ENCODE data around the gene TEN1.
"Not testable (repeated sequence)": the region's sequence is repeated elsewhere in the genome, so short reads cannot be mapped to it uniquely, and the experiment has no call there.

TEN1 gene

DNA sequence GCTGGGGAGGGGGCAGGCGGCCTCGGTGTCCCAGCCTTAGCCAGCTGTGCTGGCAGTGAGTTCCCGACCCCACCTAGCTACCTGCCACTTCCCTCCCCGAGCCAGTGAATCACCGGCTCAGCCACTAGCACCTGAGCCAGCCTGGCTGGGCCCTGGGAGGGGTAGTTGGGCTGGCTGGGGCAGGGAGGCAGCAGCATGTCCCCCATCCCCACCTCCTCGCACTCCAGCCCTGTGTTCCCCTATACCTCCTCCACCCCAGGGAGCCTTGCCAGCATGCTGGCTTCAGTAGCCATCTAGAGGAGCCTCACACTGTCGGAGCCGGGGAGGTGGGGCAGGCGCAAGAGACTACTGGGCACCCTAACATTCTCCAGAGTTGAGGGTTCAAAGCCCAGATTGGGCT lies 45.3 kb downstream of the TEN1 start:
- DNase-seq (ENCODE audit: low read depth in 1 of 2, low spot score in 1 of 2), result no peak

DNA sequence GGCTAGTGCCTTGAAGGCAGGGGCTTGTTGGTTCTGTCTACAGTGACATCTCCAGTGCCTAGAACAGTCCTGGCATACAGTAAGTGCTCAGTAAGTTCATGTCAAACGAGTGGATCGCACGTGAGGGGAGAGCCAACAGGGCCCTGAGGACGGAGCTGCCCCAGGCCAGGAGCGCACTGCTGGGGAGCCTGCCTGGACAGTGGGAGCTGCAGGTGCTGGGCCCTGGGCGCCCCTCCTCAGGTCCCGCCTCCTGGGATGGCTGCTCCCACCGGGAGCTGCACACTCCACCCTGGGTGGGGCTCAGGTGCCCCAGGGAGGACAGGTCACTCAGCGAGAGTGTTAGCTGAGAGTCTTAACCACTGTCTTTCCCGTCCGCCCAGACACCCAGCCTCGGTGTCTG lies 46.3 kb downstream of the TEN1 start:
- no peak for DNase-seq (ENCODE audit: low read depth in 1 of 2, low spot score in 1 of 2)

DNA sequence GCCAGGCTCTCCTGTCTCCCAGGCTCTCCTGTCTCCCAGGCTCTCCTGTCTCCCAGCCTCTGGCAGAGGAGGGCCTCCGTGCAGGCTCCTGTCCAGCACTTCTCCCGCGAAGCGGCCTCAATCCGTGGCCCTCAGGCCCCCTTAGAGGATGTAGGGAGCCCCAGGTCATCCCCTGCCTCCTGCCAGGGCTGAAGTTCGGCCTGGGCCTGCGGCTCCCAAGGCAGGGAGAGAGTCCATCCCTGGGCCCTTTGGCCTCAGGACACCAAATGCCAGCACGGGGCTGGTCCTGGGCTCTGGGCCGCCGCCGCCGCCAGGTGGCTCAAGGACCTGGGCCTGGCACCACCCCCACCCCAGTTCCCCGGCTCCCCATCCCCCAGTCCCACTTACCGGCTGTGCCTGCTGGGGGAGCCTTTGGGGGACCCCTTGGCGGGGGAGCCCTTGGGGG lies 47.7 kb downstream of the TEN1 start:
- no peak for DNase-seq (ENCODE audit: low read depth in 1 of 2, low spot score in 1 of 2)

DNA sequence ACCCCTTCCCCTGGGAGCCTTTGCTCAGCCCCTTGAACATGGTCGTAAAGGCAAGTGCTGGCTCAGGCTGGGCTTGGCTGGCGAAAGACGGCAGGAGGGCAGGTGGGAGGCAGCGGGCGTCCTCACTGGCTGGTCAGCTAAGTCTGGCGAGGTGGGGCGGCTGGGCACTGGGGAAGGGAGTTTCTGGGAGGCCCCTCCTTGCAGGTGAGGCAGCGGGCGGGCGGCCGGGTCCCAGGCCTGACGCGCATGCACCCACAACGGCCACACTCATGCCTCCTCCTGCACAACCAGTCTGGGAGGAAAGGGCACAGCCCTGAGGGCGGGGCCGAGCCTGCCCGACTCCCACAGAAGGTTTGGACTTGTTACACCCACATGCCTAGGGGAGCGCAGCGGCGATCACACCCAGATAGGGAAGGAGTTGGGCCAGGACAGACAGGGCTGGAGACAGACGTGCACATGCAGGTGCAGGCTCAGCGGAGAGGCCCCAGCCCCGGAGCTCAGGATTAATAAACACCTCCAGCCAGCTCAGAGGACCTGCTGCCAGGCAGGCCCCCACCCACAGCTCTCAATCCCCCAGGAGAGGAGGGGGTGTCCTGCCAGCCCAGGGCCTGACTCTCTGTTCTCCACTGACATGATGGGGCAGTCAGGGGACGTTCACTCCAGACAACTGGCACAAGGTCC lies 48.3 kb downstream of the TEN1 start, which contains the start of gene EVPL:
TSS of gene EVPL (minus strand) at position 148 of the 681 bp plus-strand sequence. CDS start at position 40, 108 bp downstream.
- DNase-seq (ENCODE audit: low read depth in 1 of 2, low spot score in 1 of 2), result no peak

DNA sequence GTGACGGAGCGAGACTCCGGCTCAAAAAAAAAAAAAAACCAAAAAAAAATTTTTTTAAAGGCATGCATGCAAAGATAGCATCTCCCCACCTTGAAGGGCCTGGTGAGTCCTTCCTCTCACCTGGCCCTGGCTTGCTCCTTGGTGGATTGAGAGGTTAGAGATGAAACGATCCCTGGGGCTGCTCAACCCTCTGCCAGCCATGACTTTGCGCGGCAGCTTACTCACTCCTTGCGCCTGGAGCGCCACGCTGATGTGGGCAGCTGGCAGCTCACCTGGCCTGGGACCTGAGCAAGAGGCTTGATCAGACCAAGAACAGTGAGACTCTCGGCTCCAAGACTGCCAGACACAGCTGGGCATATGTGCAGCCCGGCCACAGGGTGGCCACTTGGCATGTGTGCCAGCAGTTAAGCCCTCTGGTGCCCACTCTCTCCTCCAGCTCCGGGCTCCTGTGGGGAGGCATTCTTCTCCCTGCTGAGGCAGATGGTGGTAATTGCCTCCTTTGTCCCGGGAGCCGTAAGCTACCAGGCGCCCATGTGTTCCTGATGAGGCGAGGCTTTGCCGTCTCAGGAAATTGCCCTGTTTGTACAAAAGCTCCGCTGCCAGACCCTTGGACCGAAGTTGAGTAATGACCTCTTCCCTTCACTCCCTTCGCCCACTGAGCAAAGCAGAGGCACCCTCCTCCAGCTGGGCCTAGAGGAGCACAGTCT lies 53.2 kb downstream of the TEN1 start:
- DNase-seq (ENCODE audit: low read depth in 1 of 2, low spot score in 1 of 2), result no peak

DNA sequence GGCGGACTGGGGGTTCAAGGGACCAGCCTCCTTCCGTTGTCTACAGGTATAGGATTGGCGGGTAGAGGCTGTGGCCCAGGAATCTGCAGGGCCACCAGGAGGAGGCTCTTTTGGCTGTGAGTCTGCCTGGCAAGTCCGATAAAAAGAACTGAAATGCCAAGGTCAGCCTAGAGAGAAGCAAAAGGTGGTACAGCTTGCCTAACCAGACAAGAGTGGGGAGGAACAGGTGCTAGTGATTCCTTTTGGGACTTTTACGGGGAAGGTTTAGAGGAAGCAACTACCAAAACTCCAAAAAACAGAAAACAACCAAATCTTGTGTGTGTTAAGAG lies 53.7 kb downstream of the TEN1 start:
- no peak for DNase-seq (ENCODE audit: low read depth in 1 of 2, low spot score in 1 of 2)

DNA sequence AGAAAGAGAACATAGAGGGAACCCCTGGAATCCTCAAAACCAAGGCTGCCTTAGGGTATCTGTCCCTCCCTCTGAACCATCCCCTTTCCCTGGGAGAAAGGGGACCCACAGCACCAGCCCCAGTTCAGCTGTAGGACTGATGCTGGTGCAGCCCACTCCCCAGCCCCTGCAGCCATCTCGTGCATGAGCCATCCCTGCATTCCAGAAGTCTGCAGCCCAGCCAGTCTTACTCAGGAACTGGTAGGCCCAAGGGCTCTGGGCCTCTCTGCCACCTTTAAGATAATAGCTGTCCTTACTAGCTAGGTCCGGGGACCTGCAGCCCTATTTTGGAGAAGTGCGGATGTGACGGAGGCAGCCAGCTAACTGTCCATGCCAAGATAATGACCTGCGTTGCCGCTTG lies 54.1 kb downstream of the TEN1 start:
- no peak for DNase-seq (ENCODE audit: low read depth in 1 of 2, low spot score in 1 of 2)

DNA sequence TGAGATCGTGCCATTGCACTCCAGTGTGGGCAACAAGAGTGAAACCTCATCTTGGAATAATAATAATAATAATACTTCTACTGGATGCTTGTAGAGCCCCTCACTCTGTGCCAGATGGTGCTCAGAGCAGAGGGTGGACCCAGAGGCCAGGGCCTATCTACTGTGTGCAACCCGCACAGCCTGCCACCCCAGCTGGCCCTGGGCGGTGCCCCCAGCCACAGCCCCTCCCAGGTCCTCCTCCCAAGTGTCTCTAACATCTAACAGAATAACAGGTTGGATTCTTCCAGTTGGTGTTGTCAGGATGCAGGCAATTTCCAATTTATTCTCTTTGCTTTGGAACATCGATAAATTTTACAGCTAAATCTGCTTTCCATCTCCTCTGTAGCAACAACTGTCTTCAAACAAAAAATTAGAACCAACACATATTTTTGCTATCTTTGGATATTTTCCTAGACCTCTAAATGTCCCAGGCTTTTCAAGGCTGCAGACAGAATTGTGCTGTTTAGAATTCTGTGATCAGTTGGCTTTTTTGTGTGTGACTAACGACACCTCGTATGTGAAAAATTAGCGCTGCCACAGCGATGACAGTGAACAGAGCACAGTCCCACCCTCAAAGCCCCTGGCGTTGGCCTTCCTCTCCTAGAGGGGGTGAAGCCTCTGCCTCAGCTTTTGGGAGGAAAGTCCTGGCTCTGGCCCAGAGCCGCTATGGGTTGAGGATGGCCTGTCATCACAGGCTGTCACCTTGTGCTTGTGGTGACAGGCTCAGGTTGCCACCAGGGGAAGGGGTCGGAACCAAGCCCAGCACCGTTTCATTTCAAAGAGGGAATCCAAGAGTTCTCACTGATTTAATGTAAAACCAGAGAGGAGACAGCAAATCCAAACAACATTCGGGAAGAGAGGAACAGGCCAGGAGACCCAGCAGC lies 55.6 kb downstream of the TEN1 start:
- no peak for DNase-seq (ENCODE audit: low read depth in 1 of 2, low spot score in 1 of 2)

DNA sequence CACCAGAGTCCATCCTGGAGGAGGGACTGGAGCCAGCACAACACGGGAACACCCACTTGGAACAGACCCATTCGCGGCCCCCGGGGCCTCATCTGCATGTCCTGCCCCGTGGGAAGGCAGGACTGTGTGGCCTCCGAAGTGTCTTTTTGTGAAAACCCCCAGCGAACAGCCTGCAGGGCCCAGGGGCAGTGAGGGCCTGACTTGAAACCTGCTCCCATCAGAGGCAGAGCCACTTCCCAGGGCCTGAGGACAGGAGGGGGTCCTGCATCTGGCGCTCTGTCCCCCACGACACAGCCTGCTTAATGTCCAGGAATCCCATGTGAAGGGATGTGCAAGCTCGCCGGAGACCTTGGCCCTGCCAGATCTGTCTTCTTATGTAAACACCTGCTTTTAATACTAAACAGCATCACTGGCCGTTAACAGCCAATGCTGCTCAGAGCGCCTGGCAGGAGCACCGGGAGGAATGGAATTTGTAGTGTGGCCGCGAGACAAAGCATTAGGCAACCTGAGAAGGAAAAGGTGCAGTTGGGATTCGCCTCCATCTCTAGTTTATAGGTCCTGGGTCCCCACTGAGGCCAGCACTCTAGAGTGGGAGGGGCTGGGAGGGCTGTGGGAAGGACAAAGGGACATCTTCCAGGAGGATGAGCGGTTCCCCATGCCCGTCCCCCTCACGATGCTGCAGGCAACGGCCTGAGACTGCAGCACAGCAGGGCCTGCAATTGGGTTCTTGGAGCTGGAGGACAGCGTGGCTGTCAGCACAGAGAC lies 57.6 kb downstream of the TEN1 start:
- DNase-seq (ENCODE audit: low read depth in 1 of 2, low spot score in 1 of 2), result no peak

DNA sequence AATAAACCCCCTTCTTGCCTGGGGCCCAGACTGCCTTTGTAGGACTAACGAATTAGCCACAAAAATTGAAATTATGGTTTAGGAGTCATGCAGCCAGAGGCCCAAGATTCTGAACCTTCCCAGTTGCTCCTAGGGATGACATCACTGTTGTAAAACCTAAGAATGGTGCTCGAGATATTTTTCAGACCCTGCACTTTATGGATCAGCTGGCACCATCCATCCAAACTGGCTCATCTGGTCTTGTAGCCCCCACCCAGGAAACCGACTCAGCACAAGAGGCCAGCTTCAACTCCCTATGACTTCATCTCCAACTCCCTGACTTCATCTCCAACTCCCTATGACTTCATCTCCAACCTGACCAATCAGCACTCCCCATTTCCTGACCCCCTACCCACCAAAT lies 59.0 kb downstream of the TEN1 start:
- DNase-seq (ENCODE audit: low read depth in 1 of 2, low spot score in 1 of 2), result no peak

DNA sequence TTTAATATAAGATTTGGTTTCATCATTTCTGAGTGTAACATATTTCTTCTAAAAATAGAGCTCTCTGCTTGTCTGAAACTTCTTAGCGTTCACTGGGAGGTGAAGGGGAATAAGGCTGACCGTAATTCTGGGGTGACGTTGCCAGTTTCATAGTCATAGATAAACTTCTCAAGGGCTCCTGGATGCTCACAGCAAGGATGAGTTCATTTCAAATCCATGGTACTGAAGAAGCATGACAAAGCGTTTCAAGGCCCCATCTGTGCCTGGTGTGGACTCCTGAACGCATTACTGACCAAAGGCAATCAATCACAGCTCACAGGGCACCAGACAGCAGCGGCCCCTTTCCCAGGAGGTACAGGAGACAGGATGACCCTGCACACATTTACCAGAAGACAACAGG lies 60.1 kb downstream of the TEN1 start:
- DNase-seq (ENCODE audit: low read depth in 1 of 2, low spot score in 1 of 2), result no peak

DNA sequence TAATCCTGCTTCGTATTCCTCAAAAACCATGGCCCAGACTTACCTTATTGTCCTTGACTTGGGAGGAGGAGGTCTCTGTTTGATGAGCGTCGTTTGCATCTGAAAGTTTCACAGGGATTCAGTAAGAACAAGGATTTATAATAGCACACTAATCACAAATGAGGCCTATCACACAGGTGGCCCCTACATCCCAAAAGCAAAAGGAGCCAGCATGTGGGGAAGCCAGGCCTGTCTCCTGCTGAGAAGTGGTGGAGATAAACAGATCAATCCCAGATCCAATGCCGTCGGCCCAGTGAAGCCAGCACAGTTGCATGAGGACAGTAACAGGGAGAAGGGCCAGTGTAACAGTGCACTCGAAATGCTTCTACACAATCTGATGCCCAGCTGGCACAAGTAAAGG lies 61.3 kb downstream of the TEN1 start:
- DNase-seq (ENCODE audit: low read depth in 1 of 2, low spot score in 1 of 2), result no peak

DNA sequence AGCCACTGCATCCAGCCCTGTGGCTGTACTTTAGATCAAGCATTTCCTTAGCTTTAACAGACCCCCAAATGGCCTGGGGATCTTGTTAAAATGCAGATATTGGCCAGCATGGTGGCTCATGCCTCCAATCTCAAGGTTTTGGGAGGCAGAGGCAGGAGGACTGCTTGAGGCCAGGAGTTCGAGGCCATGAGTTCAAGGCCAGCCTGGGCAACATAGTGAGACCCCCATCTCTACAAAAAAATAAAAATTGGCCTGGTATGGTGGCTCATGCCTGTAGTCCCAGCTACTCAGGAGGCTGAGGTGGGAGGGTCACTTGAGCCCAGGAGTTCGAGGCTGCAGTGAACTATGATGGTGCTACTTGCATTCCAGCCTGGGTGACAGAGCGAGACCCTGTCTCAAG lies 63.8 kb downstream of the TEN1 start:
- DNase-seq (ENCODE audit: low read depth in 1 of 2, low spot score in 1 of 2), result not testable (repeated sequence)

DNA sequence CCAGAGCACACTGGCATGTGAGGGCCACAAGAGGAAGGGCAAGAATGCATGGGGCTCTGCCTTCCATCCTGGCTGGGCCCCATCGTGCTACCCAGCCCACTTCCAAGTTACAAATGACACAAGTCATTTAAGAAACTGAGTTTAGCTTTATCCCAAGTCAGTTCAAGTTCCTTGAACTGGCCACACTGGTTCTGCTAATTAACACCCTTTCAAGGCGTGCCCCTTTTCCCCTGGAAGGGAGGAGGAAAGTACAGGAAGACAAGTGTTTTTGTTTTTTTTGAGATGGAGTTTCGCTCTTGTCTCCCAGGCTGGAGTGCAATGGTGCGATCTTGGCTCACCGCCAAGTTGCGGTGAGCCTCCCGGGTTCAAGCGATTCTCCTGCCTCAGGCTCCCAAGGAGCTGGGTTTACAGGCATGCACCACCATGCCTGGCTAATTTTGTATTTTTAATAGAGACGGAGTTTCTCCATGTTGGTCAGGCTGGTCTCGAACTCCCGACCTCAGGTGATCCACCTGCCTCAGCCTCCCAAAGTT lies 65.5 kb downstream of the TEN1 start:
- not testable (repeated sequence) for DNase-seq (ENCODE audit: low read depth in 1 of 2, low spot score in 1 of 2)

DNA sequence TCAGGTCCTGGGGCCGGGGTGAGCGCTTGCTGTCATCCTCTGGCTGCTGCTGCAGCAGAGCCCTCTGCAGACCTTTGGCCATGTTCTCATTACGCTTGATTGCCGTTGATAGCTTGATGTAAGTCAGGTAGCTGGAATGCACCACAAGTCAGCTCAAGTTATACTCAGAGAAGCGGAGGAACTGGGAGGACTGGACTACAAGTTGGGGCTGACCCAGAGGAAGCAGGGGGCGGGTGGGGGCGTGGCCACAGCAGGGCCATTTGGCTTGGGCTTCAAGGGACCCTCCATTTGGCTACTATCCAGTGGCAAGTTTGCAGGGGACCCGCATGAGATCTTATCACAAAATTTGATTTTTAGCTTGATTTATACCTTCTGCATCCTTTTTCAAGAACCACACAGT lies 67.0 kb downstream of the TEN1 start:
- DNase-seq (ENCODE audit: low read depth in 1 of 2, low spot score in 1 of 2), result no peak

DNA sequence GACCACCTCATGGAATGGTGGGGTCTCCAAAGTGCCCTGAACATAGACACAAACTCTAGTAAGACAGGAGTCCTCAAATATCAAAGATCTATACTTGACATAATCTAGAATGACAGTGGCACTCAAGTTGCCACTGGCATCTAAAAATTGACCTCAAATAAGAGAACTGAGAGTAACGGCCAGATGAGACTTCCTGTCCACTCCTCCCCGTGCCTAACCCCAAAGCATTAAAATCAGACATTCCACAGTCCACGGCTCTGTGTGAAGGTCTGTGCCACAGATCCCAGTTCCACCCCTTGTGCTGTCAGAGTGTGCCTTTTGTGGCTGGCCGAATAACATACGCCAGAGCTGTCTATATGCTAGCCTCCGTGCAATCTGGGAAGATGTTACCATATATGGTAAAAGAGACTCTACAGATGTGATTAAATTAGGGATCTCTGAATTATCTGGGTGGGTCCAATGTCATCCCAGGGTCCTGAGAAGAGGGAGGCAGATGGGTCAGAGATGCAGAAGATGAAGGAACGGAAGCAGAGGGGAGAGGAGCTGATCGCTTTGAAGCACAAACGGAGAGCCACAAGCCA lies 69.1 kb downstream of the TEN1 start:
- no peak for DNase-seq (ENCODE audit: low read depth in 1 of 2, low spot score in 1 of 2)

DNA sequence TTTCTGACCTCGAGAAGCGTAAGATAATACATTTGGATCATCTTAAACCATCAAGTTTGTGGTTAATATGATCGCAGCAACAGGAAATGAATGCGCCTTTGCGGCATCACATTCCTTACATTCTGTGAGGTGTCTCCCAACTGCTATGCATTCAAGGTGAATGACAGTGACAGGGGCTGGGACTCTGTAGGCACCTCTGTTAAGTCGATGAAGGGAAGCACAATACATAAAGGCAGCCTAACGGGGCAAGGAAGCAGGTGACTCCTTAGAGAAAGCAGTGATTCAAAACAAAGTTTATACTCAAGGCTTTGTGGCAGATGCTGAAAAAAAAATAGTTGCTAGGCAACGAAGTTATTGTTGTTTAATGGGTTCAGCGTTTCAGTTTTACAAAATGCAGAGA lies 69.7 kb downstream of the TEN1 start:
- no peak for DNase-seq (ENCODE audit: low read depth in 1 of 2, low spot score in 1 of 2)

DNA sequence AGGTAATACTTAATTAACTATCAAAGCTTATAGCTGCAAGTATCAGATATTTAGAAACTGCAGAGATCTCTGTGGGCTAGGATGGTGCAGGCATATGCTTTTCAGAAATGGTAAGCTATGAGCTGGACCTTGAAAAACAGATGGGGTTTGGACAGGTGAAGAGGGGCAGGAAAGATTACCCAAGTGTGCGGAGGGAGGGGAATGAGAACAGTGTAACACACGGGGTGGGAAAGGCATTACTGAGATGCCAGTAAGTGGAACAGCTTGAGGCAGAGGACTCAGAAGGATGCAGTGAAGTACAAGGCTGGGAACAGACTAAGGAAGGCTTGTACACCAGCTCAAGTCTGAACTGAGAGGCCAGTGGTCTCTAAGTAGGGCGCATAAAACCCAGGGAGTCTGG lies 70.2 kb downstream of the TEN1 start:
- DNase-seq (ENCODE audit: low read depth in 1 of 2, low spot score in 1 of 2), result no peak

DNA sequence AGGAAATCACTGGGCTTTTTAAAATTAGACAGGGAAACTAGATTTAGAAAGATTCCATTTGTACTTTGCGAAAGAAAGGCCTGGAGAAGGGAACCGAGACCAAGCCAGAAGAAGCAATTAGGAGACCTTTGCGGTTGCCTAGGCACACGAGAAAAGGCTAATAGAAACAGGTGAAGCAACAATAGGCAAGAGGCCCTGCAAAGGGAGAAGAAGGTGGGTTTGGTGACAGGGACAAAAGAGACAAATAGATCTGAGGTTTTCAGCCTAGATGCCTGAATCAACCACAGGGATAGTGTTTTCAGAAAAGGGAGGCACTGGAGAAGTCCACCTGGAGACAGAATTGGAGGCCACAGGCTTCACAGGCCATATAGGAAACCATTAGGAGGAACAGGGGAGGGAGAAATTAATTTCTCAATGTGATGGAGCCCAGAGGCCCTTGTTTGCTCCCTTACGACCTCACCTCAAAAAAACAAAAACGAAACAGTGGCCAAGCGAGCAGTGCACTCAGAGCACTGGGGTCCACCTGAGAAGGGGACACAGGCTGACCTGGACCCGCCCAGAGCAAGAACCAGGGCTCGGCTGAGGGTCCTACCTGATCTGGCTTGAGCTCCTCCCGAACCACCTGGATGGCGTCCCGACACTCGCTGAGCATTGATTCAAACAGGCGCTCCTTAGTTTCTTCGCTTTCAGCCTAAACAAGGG lies 70.9 kb downstream of the TEN1 start:
- DNase-seq (ENCODE audit: low read depth in 1 of 2, low spot score in 1 of 2), result no peak

Data from activated CD4-positive, alpha-beta T cell treated with anti-CD3 and anti-CD28 coated beads, Interleukin-2, amount 50 U/mL, for 24 hours (primary cell).